ENCODE measurements around the gene LPIN3. TPM values are rescaled to one million over a fixed set of nuclear protein-coding genes. Genes with fewer than 3 reads are reported as not detected.

The LPIN3 gene
- total RNA-seq, 2 experiments from 2014 or later: 1.9 to 2.4 TPM

- H3K9me3 ChIP-seq (ENCODE audit: control insufficient read depth in 1 of 2, insufficient read depth in 1 of 2, low read length in 2 of 2): no peaks in the 10 kb centered on the region
- DNase-seq (no peak), ATAC-seq (ENCODE audit: poor library complexity) (no peak)
- Mint-ChIP-seq H3K36me3 (ENCODE audit: low read depth) (no peaks in the 10 kb centered on the region), H3K4me1 (ENCODE audit: low read depth) (no peaks in the 10 kb centered on the region), H3K4me3 (no peak overlapping the region), H3K27me3 (no peaks in the 10 kb centered on the region), H3K9me3 (no peaks in the 10 kb centered on the region), H3K27ac (no peak overlapping the region)
- intact Hi-C loops (cut with DNase I, micrococcal nuclease): no loop called here
- no peak overlapping the region for H3K27ac ChIP-seq (ENCODE audit: low read depth in 1 of 2, low read length in 2 of 2)
- POLR2A ChIA-PET: no interaction called here
- TF ChIP-seq CTCF (IDR thresholded peaks at IDR 0.05): no peak
- H3K4me3 ChIP-seq (ENCODE audit: low read length): no peak overlapping the region
- H3K4me1 ChIP-seq (ENCODE audit: insufficient read depth, low read length): no peaks in the 10 kb centered on the region
- CTCF ChIA-PET: no interaction called here
- H3K27me3 ChIP-seq (ENCODE audit: control insufficient read depth in 1 of 2, insufficient read depth in 2 of 2, low read length in 2 of 2): no peaks in the 10 kb centered on the region
- H3K36me3 ChIP-seq (ENCODE audit: insufficient read depth, low read length): no peaks in the 10 kb centered on the region
Observed at GRCh38 chr20:41352666-41353065, 12.0 kb downstream of the LPIN3 start.

- Histone ChIP-seq H3K4me3 (ENCODE audit: low read length) (no peak overlapping the region), H3K4me1 (ENCODE audit: insufficient read depth, low read length) (no peaks in the 10 kb centered on the region), H3K27ac (ENCODE audit: low read depth in 1 of 2, low read length in 2 of 2) (no peak overlapping the region), H3K27me3 (ENCODE audit: control insufficient read depth in 1 of 2, insufficient read depth in 2 of 2, low read length in 2 of 2) (no peaks in the 10 kb centered on the region), H3K9me3 (ENCODE audit: control insufficient read depth in 1 of 2, insufficient read depth in 1 of 2, low read length in 2 of 2) (no peaks in the 10 kb centered on the region), H3K36me3 (ENCODE audit: insufficient read depth, low read length) (no peaks in the 10 kb centered on the region)
- no peak for TF ChIP-seq CTCF (IDR thresholded peaks at IDR 0.05)
- Mint-ChIP-seq H3K9me3 (no peaks in the 10 kb centered on the region), H3K4me1 (ENCODE audit: low read depth) (no peaks in the 10 kb centered on the region), H3K27ac (no peak overlapping the region), H3K36me3 (ENCODE audit: low read depth) (no peaks in the 10 kb centered on the region), H3K27me3 (no peaks in the 10 kb centered on the region), H3K4me3 (no peak overlapping the region)
- DNase-seq: no peak
- POLR2A ChIA-PET: no interaction called here
- intact Hi-C loops (cut with DNase I, micrococcal nuclease): no loop called here
- no peak for ATAC-seq (ENCODE audit: poor library complexity)
- CTCF ChIA-PET: no interaction called here
Observed at GRCh38 chr20:41353530-41353929, 12.9 kb downstream of the LPIN3 start.

GRCh38 chr20:41355192-41355591, 14.6 kb downstream of the LPIN3 start:
- H3K27me3 Mint-ChIP-seq: no peaks in the 10 kb centered on the region
- no peaks in the 10 kb centered on the region for H3K4me1 ChIP-seq (ENCODE audit: insufficient read depth, low read length)
- no peak overlapping the region for H3K4me3 Mint-ChIP-seq
- no peaks in the 10 kb centered on the region for H3K9me3 Mint-ChIP-seq
- intact Hi-C loops (cut with DNase I, micrococcal nuclease): no loop called here
- ChIA-PET POLR2A (no interaction called here), CTCF (no interaction called here)
- no peaks in the 10 kb centered on the region for H3K4me1 Mint-ChIP-seq (ENCODE audit: low read depth)
- no peaks in the 10 kb centered on the region for H3K36me3 Mint-ChIP-seq (ENCODE audit: low read depth)
- H3K27me3 ChIP-seq (ENCODE audit: control insufficient read depth in 1 of 2, insufficient read depth in 2 of 2, low read length in 2 of 2): no peaks in the 10 kb centered on the region
- H3K27ac ChIP-seq (ENCODE audit: low read depth in 1 of 2, low read length in 2 of 2): no peak overlapping the region
- DNase-seq (no peak), ATAC-seq (ENCODE audit: poor library complexity) (no peak)
- no peaks in the 10 kb centered on the region for H3K9me3 ChIP-seq (ENCODE audit: control insufficient read depth in 1 of 2, insufficient read depth in 1 of 2, low read length in 2 of 2)
- no peaks in the 10 kb centered on the region for H3K36me3 ChIP-seq (ENCODE audit: insufficient read depth, low read length)
- TF ChIP-seq CTCF (IDR thresholded peaks at IDR 0.05): no peak
- H3K27ac Mint-ChIP-seq: no peak overlapping the region
- no peak overlapping the region for H3K4me3 ChIP-seq (ENCODE audit: low read length)
